Measurements from ENCODE around the gene ANGPTL7. TPM values are rescaled to one million over a fixed set of nuclear protein-coding genes. Genes with fewer than 3 reads are reported as not detected.

Gene ANGPTL7
- total and polyA plus RNA-seq, 2 of the 8 experiments (the other 6 are each of a cell fraction or from before 2014, with no cell fraction given), result not detected

DNA sequence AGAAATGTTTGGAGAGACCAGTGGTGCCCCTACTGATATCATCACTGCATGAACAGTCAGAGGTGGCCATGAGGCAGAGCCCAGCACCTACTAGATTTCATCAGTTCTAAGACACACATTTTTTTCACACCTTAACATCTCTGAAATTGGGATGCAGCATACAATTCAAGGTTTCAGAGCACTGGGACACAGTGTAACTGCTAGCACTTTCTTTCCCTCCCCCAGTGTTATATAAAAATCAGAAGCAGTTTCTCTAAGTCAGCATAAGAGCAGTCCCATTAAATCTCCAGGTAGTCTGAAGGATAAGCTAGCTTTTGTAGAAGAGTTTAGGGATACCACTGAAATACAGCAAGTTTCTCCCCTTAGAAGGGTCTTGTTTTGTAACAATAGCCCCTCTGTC lies 10.0 kb upstream of the ANGPTL7 start:
- no peaks in the 10 kb centered on the region for H3K23me2 ChIP-seq (ENCODE audit: low read depth, low read length)
- H2BK5ac ChIP-seq (ENCODE audit: low read depth, low read length), result no peak overlapping the region
- no peaks in the 10 kb centered on the region for H3K9me3 ChIP-seq (ENCODE audit: insufficient read depth in 2 of 2, low read depth in 1 of 2, low read length in 1 of 2)
- H2AK5ac ChIP-seq (ENCODE audit: low read depth, low read length), result no peak overlapping the region
- CTCF ChIA-PET (ENCODE audit: partially characterized antibody), result interaction anchor here (1.2 kb wide), 2 partner anchors 63 to 141 kb away, joined by 3 to 5 read pairs; no protein-coding TSS in a partner anchor
- H3K18ac ChIP-seq (ENCODE audit: extremely low read depth, low read length), result no peak overlapping the region
- H3K27ac ChIP-seq (ENCODE audit: low read depth, low read length), result no peak overlapping the region
- no peaks in the 10 kb centered on the region; the same call in 1 of the 2 replicates for H3K79me1 ChIP-seq (ENCODE audit: low read depth, low read length)
- H3K14ac ChIP-seq (ENCODE audit: insufficient read length), result no peak overlapping the region
- no peak for TF ChIP-seq KDM5A (IDR thresholded peaks at IDR 0.05; ENCODE audit: low read length)
- no peak for TF ChIP-seq SIN3A (conservative IDR thresholded peaks at IDR 0.05 in 1 of 2, IDR thresholded peaks at IDR 0.05 in 1 of 2; ENCODE audit: low read depth in 1 of 2, low read length in 2 of 2)
- TF ChIP-seq TCF12 (IDR thresholded peaks at IDR 0.05; ENCODE audit: low read depth, low read length), result no peak
- no peak for TF ChIP-seq HDAC6 (IDR thresholded peaks at IDR 0.05; ENCODE audit: low read depth, low read length)
- TF ChIP-seq, protein P1, sequence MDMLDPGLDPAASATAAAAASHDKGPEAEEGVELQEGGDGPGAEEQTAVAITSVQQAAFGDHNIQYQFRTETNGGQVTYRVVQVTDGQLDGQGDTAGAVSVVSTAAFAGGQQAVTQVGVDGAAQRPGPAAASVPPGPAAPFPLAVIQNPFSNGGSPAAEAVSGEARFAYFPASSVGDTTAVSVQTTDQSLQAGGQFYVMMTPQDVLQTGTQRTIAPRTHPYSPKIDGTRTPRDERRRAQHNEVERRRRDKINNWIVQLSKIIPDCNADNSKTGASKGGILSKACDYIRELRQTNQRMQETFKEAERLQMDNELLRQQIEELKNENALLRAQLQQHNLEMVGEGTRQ (IDR thresholded peaks at IDR 0.05; ENCODE audit: low read length), result no peak
- no peak for TF ChIP-seq RXRA (IDR thresholded peaks at IDR 0.05; ENCODE audit: insufficient read depth, low read depth, low read length)
- TF ChIP-seq GTF2F1 (IDR thresholded peaks at IDR 0.05; ENCODE audit: borderline replicate concordance, low read depth, low read length), result no peak
- no peak for TF ChIP-seq FOSL1 (IDR thresholded peaks at IDR 0.05; ENCODE audit: insufficient read depth, low read depth, low read length)
- H3K79me2 ChIP-seq (ENCODE audit: control insufficient read depth in 1 of 2, insufficient read depth in 2 of 2, low read length in 2 of 2), result no peaks in the 10 kb centered on the region
- H3K4me1 ChIP-seq (replicated peaks in 1 of 4; ENCODE audit: control insufficient read depth in 3 of 4, insufficient read depth in 4 of 4, low read length in 3 of 4), result no peaks in the 10 kb centered on the region
- H4K5ac ChIP-seq (ENCODE audit: insufficient read length, low read depth, low read length), result no peak overlapping the region
- no peak overlapping the region for H2BK12ac ChIP-seq (ENCODE audit: low read depth, low read length)
- H3K27me3 ChIP-seq (replicated peaks in 1 of 4; ENCODE audit: control insufficient read depth in 3 of 4, extremely low read depth in 1 of 4, insufficient read depth in 3 of 4, low read length in 3 of 4), result no peaks in the 10 kb centered on the region
- H4K20me1 ChIP-seq (replicated peaks in 1 of 2; ENCODE audit: control insufficient read depth in 1 of 2, insufficient read depth in 2 of 2, low read length in 2 of 2), result peaks cover 0 to 6% of the 10 kb centered on the region in 2 experiments
- H2BK15ac ChIP-seq (ENCODE audit: low read length), result no peak overlapping the region
- H2BK120ac ChIP-seq (replicated peaks; ENCODE audit: low read depth, low read length), result no peak overlapping the region
- no peak overlapping the region for H3K4ac ChIP-seq (replicated peaks; ENCODE audit: insufficient read length, low read depth, low read length)
- H3K9ac ChIP-seq (replicated peaks in 1 of 4; ENCODE audit: extremely low read depth in 1 of 4, low read depth in 3 of 4, low read length in 3 of 4), result no peak overlapping the region
- no peak overlapping the region for H3K4me3 ChIP-seq (ENCODE audit: extremely low read depth in 1 of 4, insufficient read depth in 2 of 4, low read depth in 3 of 4, low read length in 4 of 4)
- H3K36me3 ChIP-seq (ENCODE audit: control insufficient read depth in 2 of 4, insufficient read depth in 4 of 4, low read length in 3 of 4), result no peaks in the 10 kb centered on the region; a peak in 2 of 8 replicates
- no peak overlapping the region for H4K8ac ChIP-seq (ENCODE audit: extremely low read depth, insufficient read depth, low read length)
- POLR2A ChIA-PET (ENCODE audit: partially characterized antibody), result interaction anchor here (0.6 to 0.9 kb wide), 3 partner anchors 10 to 141 kb away, joined by 3 to 5 read pairs (median 3); no protein-coding TSS in a partner anchor
- no peak overlapping the region for H3K56ac ChIP-seq (replicated peaks; ENCODE audit: insufficient read length, low read depth, low read length)
- H4K91ac ChIP-seq (replicated peaks; ENCODE audit: insufficient read length, low read length), result no peak overlapping the region
- H3K4me2 ChIP-seq (ENCODE audit: insufficient read depth in 1 of 2, low read depth in 2 of 2, low read length in 2 of 2), result no peak overlapping the region
- no peak for FAIRE-seq
- no peak overlapping the region for H2AFZ ChIP-seq (ENCODE audit: low read length)
- no peak for DNase-seq (ENCODE audit: low read depth in 1 of 2, low spot score in 2 of 2)
- H2BK20ac ChIP-seq (ENCODE audit: low read length), result no peak overlapping the region
- H3K23ac ChIP-seq (ENCODE audit: insufficient read length), result no peak overlapping the region

Measured in H1 (cell line).